GM19324 (cell line): ENCODE data around the gene NPPC.

Source experiments
- ATAC-seq: cut with Tn5 transposase; IDR thresholded peaks from one replicate; pipeline ENCODE4 v1.9.1; 2021; ENCODE audit warnings: mild to moderate bottlenecking, moderate library complexity; ENCODE audit not compliant: unreplicated experiment, low FRiP score

Gene NPPC

DNA sequence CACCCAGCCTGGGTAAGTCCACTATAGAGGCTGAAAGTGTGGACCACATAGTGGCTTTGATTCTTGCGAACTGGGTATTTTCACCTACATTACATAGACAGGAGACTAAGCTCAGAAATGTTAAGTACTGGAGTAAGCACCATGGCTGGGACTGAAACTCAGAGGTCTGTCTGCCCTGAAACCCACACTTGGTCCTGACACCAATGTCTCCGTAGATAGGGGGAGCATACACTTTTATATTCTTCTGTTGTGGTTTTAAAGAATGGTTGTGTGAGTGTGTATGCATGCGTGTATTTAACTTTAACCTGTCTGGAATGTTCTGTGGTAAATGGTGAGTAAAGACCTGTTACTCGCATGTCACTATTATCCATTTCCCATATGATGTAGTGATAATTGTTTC, 10.3 kb upstream of the NPPC start:
- ATAC-seq = no peak

GRCh38 chr2:231935815-231936214, 9.6 kb upstream of the NPPC start:
- no peak for ATAC-seq

DNA sequence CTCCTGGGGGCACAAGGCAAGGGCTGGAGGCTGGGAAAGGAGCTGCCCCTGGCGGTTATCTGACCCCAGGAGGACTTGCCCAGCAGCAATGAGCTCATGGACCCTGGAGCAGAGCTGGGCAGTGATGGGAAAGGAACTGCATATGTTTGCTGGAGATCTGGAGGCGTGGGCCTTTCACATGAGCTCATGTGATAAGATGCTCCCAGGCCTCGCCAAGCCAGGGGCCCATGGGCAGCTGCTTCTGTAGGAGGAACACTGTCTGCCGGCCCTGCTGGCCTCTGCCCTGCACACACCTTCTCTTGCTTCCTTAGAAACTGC, 9.0 kb upstream of the NPPC start:
- ATAC-seq = no peak

GRCh38 chr2:231934441-231935206, 8.4 kb upstream of the NPPC start:
- no peak for ATAC-seq

DNA sequence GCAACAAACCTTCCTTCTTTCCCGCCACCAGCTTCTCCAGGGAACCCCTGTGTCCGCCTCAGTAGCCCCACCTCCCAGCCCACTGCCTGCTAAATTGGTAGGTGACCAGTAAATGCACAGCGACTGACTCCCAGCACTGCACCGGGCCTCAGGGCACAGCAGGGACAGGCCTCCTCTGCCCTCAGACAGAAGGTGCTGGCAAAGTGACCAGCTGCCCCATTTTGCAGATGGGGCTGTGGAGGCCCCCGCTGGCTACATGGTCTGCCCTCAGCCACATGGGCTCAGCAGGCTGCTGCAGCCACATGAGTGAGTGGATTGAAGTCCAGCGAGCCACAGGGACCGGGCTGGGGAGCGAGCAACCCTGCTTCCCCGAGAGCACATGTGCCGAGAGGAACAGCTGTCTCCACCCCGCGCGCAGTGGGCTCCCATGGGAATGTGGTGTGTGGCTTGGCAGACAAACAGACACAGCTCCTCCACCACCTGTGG, 7.8 kb upstream of the NPPC start:
- no peak for ATAC-seq

GRCh38 chr2:231932985-231933915, 7.1 kb upstream of the NPPC start:
- ATAC-seq = no peak

DNA sequence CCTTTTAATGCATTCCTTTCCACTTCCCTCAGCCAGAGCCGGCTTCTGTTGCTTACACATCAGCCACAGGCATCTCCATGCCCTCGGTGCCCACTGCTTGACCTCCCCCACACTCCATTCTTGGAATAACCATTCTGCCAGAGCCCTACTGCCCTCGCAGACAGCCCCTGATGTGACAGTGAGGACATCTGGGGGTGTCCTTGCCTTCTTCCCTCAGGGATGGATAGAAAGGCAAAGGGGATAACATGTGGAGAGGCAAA, 6.4 kb upstream of the NPPC start:
- no peak for ATAC-seq

DNA sequence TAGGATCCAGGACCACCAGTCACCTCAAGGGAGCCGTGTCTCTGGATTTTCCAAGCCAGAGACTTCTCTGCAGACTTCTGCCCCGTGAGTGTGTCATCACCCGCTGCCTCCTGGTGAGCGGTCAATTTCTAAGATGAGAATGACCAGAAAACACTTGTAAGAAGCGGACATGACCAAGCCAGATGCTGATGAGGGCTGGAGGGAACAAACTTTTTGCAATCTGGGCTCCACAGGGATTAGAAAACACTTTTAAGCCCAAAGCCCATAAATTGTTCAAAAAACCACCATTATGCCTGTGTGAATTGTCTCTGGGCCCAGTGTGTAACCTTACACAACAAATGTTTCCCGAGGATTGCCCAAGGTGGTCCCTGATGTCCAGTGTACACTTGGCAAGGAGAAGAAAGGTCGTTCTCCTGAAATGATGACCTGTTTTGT, 5.3 kb upstream of the NPPC start:
- no peak for ATAC-seq

- ATAC-seq = no peak
Measured at GRCh38 chr2:231930593-231931281, 4.5 kb upstream of the NPPC start.

DNA sequence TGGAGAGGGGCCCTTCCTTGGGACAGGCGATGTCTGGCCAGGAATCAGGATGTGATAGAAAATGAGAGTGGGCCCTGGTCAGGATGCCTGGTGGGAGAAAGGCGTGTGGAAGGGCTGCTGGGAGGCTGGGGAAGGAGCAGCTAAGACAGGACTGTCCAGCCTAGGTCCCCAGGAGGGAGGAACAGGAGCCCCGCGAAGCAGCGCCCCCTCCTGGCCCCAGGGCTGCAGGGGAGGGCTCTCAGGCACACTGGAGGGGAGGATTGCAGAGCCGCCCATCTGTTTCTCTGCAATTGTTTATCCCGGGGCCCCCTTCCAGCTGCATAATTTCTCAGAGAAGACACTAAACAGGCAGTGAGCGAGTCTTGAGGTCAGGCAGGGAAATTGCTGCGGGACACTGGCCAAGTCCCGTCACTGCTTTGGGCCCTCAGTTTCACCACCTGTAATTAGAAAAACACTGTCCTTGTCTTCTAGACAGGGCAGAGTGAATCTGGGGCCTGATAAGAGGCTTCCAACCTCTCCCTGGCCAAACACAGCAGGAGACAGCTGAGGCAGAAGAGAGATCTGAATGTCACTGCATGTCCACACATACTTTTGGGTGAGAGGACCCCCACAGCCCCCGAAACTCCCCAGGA, 3.9 kb upstream of the NPPC start:
- ATAC-seq = no peak

GRCh38 chr2:231928901-231929725, 2.9 kb upstream of the NPPC start:
- no peak for ATAC-seq

DNA sequence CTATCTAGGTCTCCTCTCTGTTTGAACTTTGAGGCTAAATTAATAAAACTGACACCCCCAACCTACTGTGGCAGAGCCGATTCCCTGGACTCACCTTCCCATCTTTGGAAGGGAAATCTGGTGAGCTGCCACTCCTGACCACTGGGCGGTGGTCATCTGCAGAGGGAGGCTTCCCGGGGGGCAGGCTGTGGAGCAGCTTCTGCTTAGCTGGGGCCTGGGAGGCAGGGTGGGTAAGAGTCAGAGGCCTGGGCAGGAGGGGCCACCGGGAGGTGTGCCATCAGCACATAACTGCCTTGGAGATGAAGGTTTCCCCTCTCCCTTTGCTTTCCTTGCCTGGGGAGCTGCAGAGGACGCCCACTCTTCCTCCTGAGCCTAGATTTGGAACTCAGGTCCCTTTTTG, 2.3 kb upstream of the NPPC start:
- no peak for ATAC-seq

DNA sequence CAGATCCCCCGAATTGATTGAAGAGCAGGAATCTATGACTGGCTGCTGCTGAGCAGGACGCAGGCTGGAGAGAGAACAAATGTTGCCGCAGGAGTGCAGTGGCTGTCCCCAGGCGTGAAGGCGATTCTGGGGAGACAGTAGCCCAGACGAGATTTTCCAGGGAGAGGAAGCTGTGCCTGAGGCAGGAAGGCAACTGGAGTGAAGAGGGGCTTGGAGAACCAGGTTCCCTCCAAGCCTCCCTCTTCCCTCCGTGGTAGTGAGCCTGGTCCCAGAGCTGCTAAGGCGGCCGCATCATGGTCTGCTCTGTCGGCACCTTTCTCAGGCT, 1.3 kb upstream of the NPPC start:
- no peak for ATAC-seq

DNA sequence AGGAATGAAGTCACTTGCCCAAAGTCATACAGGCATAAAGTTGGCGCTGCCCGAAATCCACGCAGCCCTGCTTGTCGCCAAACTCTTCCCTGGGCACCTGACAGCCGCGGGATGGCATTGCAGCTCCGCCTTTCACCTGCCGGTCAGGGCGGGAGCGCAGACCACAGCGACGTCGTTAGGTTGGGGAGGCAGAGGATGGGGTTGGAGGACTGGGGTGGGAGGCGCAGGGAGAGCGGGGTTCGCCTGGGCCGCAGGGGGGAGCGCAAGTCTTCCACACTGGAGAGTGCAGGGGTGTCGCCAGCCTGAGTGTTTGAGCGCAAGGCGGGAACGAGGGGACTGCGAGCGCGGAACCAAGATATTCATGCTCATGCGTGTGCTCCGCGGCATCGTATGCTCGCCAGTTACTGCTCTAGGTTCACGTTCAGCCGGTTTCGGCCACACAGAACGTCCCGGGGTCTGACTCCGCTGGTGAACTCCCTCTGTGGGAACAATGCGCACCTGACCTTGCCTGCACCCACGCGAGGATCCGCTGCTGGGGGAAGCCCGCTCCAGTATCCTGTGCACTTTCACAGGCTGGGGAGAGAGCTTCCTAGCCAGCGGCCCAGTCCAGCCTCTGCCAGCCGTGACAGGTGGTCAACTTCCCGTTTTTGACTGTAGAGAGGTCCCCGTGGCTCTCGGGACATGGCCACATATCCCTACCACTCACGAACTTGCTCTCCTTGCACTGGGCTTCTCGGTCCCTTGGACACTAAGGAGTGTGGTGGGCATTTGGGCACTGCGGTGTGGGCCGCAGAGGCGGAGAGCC, 767 bp upstream of the NPPC start:
- no peak for ATAC-seq

DNA sequence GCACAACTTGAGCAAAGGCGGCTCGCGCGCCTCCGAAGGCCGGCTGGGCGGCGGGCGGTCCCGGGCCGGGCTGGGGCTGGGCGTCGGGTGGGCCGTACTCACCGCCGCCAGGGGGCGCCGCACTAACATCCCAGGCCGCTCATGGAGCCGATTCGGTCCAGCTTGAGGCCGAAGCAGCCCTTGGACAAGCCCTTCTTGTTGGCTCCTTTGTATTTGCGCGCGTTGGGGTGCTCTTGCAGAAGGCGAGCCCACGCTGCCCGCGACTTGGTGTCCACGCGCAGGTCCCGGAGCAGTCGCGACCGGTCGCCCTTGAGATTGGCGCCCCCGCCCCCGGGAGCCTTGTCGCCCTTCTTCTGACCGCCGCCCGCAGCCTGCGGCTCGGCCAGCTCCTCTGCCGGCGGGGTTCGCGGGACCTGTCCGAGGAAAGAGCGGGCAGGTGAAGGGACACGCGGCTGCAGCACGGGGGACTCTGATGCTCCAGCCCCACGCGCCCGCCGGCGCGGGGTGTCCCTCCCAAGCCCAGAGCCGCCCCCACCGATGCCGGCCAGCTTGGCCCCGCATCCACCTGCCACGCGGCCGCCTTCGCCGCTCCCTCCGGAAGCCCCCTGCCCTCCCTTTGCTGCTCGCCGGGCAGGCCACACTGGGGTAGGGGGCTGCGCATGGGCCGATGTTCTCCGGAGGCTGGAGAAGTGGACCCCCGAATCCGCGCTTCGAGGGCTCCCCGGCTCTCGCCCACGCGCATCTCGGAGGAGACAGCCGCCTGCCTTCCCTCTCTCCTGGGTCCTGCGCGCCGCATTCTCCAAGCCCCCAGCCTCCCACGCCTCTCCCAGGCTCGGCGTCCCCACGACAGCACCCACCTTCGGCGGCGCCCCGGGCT, 655 bp downstream of the NPPC start:
- no peak for ATAC-seq

DNA sequence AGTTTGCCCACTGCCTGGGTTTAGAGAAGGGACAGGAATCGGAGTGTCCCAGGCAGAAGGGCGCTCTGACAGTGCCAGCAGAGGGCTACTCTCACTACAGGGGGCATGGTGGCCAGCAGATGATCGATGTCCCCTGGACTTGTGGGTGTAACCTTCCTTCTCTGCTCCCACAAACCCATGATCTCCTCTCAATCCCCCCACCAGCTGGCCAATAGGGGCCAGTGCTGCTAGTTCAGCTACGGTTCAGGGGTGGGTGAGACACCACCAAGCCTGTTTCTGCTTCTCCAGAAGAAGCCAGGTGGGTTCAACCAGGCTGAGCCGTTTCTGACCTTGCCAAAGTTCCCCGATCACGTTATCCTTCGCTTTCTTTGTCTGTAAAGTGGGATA, 1.3 kb downstream of the NPPC start:
- no peak for ATAC-seq

DNA sequence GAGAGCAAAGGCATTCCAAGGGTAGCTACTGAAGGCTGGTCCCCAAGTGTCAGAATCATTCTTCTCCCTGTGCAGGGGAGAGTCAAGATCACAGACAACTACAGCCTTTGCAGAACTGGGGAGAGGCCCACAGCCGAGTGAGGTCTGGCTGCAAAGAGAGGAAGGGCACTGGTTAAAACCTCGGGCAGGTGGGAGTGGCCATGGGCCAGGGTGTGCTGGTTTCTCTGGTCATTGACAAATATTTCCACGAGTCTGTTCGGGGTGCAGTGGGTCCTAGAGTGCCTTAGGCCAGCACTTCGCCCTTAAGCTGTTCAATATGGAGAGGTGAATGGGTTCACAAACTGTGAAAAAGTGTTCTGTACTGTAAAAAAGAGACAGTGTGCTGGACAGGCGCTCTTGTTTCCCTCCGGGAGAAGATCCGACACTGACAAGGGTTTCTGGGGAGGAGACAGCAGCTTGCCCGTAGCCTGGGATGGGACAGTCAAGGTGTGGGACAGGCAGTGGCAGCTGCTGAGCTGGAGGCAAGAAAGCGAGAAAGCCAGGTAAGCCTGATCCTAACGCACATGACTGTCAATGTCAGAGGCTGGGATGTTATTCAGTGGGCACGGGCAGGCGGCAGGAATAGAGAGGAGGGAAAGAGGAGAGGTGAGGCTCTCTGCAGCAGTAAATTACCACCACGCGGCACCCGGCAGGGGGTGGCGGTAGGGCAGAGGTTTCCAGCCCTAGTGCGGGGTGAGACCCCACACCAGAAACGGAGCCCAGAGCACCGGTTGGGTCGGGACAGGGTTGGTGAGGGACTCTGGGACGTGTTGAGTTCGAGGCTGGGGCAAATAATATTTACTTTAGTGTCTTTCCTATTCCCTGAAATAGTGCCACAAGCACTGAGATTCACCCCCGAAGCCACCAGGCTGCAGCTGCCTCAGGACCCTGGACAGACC, 2.0 kb downstream of the NPPC start:
- no peak for ATAC-seq

GRCh38 chr2:231923010-231923344, 3.2 kb downstream of the NPPC start:
- no peak for ATAC-seq
